HEK293 (cell line): ENCODE results near the gene MTMR1.

Experiments
- CTCF ChIA-PET: fragments of 350-600 bp; formaldehyde crosslinking; extraction: SDS; loops from one replicate; lab custom pipeline; 2021; ENCODE audit warnings: antibody characterized with exemption; lab: Yijun Ruan, JAX
- POLR2A ChIA-PET: fragments of 300-600 bp; formaldehyde crosslinking; extraction: SDS; loops from one replicate; lab custom pipeline; 2020; ENCODE audit warnings: antibody characterized with exemption, inconsistent platforms; lab: Yijun Ruan, JAX
- H3K27ac ChIP-seq: fragments of 200-500 bp; sonication (Bioruptor generic); 2 replicates; pipeline ENCODE4 v1.5.1; 2014; ENCODE audit warnings: low read depth, low read length, control low read depth, inconsistent platforms; ENCODE audit errors: extremely low read depth
- H3K36me3 ChIP-seq, 2 experiments: fragments of 200-500 bp in 1 of 2; sonication (Bioruptor generic) in 1 of 2; 1 replicate in 1 of 2; 2 replicates in 1 of 2; pipeline ENCODE4 v1.5.1; 2014 to 2017; ENCODE audit warnings: inconsistent platforms in 2 of 2, low read length in 2 of 2; ENCODE audit not compliant: control insufficient read depth in 2 of 2, insufficient read depth in 1 of 2
- H3K4me1 ChIP-seq: fragments of 200-500 bp; sonication (Bioruptor generic); 2 replicates; pipeline ENCODE4 v1.5.1; 2014; ENCODE audit warnings: mild to moderate bottlenecking, low read length, inconsistent platforms; ENCODE audit not compliant: control insufficient read depth, insufficient read depth
- H3K4me3 ChIP-seq: 2 replicates; pipeline ENCODE4 v1.5.1; 2011; ENCODE audit warnings: low read depth, mild to moderate bottlenecking, control low read depth, low read length, moderate library complexity
- H3K9me3 ChIP-seq: fragments of 200-500 bp; sonication (Bioruptor generic); 2 replicates; pipeline ENCODE4 v1.5.1; 2014; ENCODE audit warnings: low read depth, low read length, inconsistent platforms; ENCODE audit not compliant: control insufficient read depth, insufficient read depth
- ATF2 ChIP-seq: fragments of 450-650 bp; formaldehyde crosslinking; IDR thresholded peaks from 2 replicates; pipeline ENCODE4 v1.5.1; 2016; ENCODE audit warnings: missing biosample characterization, missing genetic modification characterization, low read depth
- FEZF1 ChIP-seq: fragments of 450-650 bp; formaldehyde crosslinking; IDR thresholded peaks from 2 replicates; pipeline ENCODE4 v1.5.1; 2016; ENCODE audit warnings: missing biosample characterization, missing genetic modification characterization
- GLIS1 ChIP-seq: fragments of 450-650 bp; formaldehyde crosslinking; IDR thresholded peaks from 2 replicates; pipeline ENCODE4 v1.5.1; 2016; ENCODE audit warnings: missing biosample characterization, missing genetic modification characterization
- KLF17 ChIP-seq: fragments of 450-650 bp; formaldehyde crosslinking; IDR thresholded peaks from 2 replicates; pipeline ENCODE4 v1.5.1; 2016; ENCODE audit warnings: missing biosample characterization, missing genetic modification characterization
- MZF1 ChIP-seq: fragments of 450-650 bp; formaldehyde crosslinking; IDR thresholded peaks from 2 replicates; pipeline ENCODE4 v1.5.1; 2017; ENCODE audit warnings: missing biosample characterization, missing genetic modification characterization, borderline replicate concordance
- PRDM4 ChIP-seq: fragments of 450-650 bp; formaldehyde crosslinking; IDR thresholded peaks from 2 replicates; pipeline ENCODE4 v1.5.1; 2017; ENCODE audit warnings: missing biosample characterization, missing genetic modification characterization
- ZBTB7A ChIP-seq: fragments of 450-650 bp; formaldehyde crosslinking; IDR thresholded peaks from 2 replicates; pipeline ENCODE4 v1.5.1; 2016; ENCODE audit warnings: low read depth, missing biosample characterization, missing genetic modification characterization
- ZBTB8A ChIP-seq: fragments of 450-650 bp; formaldehyde crosslinking; IDR thresholded peaks from 2 replicates; pipeline ENCODE4 v1.5.1; 2016; ENCODE audit warnings: missing biosample characterization, missing genetic modification characterization
- ZEB2 ChIP-seq: fragments of 450-650 bp; formaldehyde crosslinking; IDR thresholded peaks from 2 replicates; pipeline ENCODE4 v1.5.1; 2016; ENCODE audit warnings: missing biosample characterization, missing genetic modification characterization
- ZIC2 ChIP-seq: fragments of 450-650 bp; formaldehyde crosslinking; IDR thresholded peaks from 2 replicates; pipeline ENCODE4 v1.5.1; 2016; ENCODE audit warnings: missing biosample characterization, missing genetic modification characterization
- ZNF140 ChIP-seq: fragments of 450-650 bp; formaldehyde crosslinking; IDR thresholded peaks from 2 replicates; pipeline ENCODE4 v1.5.1; 2016; ENCODE audit warnings: missing biosample characterization, missing genetic modification characterization
- ZNF174 ChIP-seq: fragments of 450-650 bp; formaldehyde crosslinking; IDR thresholded peaks from 2 replicates; pipeline ENCODE4 v1.5.0; 2017; ENCODE audit warnings: missing biosample characterization, mild to moderate bottlenecking, missing genetic modification characterization
- ZNF184 ChIP-seq: fragments of 450-650 bp; IDR thresholded peaks from 2 replicates; pipeline ENCODE4 v1.5.1; 2018; ENCODE audit warnings: missing biosample characterization, mild to moderate bottlenecking, missing genetic modification characterization
- ZNF214 ChIP-seq: fragments of 450-650 bp; formaldehyde crosslinking; IDR thresholded peaks from 2 replicates; pipeline ENCODE4 v1.5.1; 2017; ENCODE audit warnings: missing biosample characterization, mild to moderate bottlenecking, missing genetic modification characterization, borderline replicate concordance
- ZNF23 ChIP-seq: fragments of 450-650 bp; formaldehyde crosslinking; IDR thresholded peaks from 2 replicates; pipeline ENCODE4 v1.5.1; 2016; ENCODE audit warnings: missing biosample characterization, missing genetic modification characterization, borderline replicate concordance
- ZNF324 ChIP-seq: fragments of 450-650 bp; formaldehyde crosslinking; IDR thresholded peaks from 2 replicates; pipeline ENCODE4 v1.5.1; 2016; ENCODE audit warnings: missing biosample characterization, missing genetic modification characterization
- ZNF394 ChIP-seq: fragments of 450-650 bp; formaldehyde crosslinking; IDR thresholded peaks from 2 replicates; pipeline ENCODE4 v1.5.1; 2016; ENCODE audit warnings: missing biosample characterization, missing genetic modification characterization, mild to moderate bottlenecking, moderate library complexity, borderline replicate concordance
- ZNF416 ChIP-seq: fragments of 450-650 bp; formaldehyde crosslinking; IDR thresholded peaks from 2 replicates; pipeline ENCODE4 v1.5.1; 2016; ENCODE audit warnings: missing biosample characterization, missing genetic modification characterization
- ZNF449 ChIP-seq: fragments of 450-650 bp; formaldehyde crosslinking; IDR thresholded peaks from 2 replicates; pipeline ENCODE4 v1.5.1; 2017; ENCODE audit warnings: missing biosample characterization, mild to moderate bottlenecking, missing genetic modification characterization, moderate library complexity
- ZNF558 ChIP-seq: fragments of 450-650 bp; formaldehyde crosslinking; IDR thresholded peaks from 2 replicates; pipeline ENCODE4 v1.5.1; 2016; ENCODE audit warnings: missing biosample characterization, missing genetic modification characterization
- ZNF561 ChIP-seq: fragments of 450-650 bp; IDR thresholded peaks from 2 replicates; pipeline ENCODE4 v1.5.1; 2018; ENCODE audit warnings: missing biosample characterization, missing genetic modification characterization, borderline replicate concordance
- ZNF623 ChIP-seq: fragments of 450-650 bp; formaldehyde crosslinking; IDR thresholded peaks from 2 replicates; pipeline ENCODE4 v1.5.1; 2016; ENCODE audit warnings: missing biosample characterization, missing genetic modification characterization
- ZNF624 ChIP-seq: fragments of 450-650 bp; formaldehyde crosslinking; IDR thresholded peaks from 2 replicates; pipeline ENCODE4 v1.5.1; 2017; ENCODE audit warnings: missing biosample characterization, missing genetic modification characterization
- ZNF747 ChIP-seq: fragments of 450-650 bp; formaldehyde crosslinking; IDR thresholded peaks from 2 replicates; pipeline ENCODE4 v1.5.1; 2016; ENCODE audit warnings: missing biosample characterization, missing genetic modification characterization
- ZNF76 ChIP-seq: fragments of 450-650 bp; formaldehyde crosslinking; IDR thresholded peaks from 2 replicates; pipeline ENCODE4; 2016; ENCODE audit warnings: low read depth, missing biosample characterization, missing genetic modification characterization, borderline replicate concordance
- ZNF768 ChIP-seq: fragments of 450-650 bp; formaldehyde crosslinking; IDR thresholded peaks from 2 replicates; pipeline ENCODE4 v1.5.1; 2018; ENCODE audit warnings: missing biosample characterization, mild to moderate bottlenecking, missing genetic modification characterization
- TF ChIP-seq, protein P1 (sequence below): fragments of 450-650 bp; IDR thresholded peaks from 2 replicates; pipeline ENCODE4 v1.5.1; 2018; ENCODE audit warnings: missing biosample characterization, mild to moderate bottlenecking, missing genetic modification characterization

The MTMR1 gene

GRCh38 chrX:150693725-150694574 lies 754 bp downstream of the MTMR1 start (continued):
- no peak for TF ChIP-seq ZNF214 (tag by site-specific recombination)
- no peak for TF ChIP-seq ZNF449

DNA sequence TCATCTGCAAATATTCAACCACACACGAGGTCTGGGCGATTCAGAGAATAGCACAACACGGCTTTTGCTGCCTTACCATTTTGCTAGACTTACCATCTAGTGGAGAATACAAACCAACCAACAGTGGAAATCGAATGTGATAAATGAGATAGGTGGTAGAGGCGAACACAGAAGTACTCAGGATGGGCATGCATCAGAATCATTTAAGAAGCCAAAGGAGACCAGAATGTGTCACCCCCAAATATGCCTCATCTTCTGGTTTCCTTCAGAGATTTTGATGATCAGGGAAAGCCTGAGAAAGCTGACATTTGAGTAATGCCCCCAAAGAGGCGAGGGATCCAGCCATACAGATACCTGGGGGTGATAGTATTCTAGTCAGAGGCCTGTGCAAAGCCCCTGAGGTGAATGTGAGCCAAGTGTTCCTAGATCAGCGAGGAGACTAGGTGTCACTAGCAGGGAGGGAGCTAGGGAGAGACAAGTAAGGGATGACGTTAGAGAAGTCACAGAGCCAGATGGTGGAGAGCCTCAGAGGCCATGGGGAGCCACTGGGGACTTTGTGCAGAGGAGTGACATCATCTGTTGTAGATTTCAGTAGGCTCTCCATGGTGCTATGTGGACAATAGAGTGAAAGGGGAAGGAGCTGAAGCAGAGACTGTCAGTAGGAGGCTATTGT lies 1.7 kb downstream of the MTMR1 start:
- peaks cover 0 to 8% of the 10 kb centered on the region in 2 experiments; a peak in 1 of 3 replicates for H3K36me3 ChIP-seq
- ChIA-PET POLR2A (interaction anchor here (1.4 to 2.1 kb wide), 2 partner anchors 11 to 20 kb away, joined by 4 to 8 read pairs; no protein-coding TSS in a partner anchor), CTCF (interaction anchor here (0.7 to 2.8 kb wide), 2 partner anchors 11 to 188 kb away, joined by 3 to 20 read pairs; no protein-coding TSS in a partner anchor)
- no peaks in the 10 kb centered on the region; the same call in 1 of the 2 replicates for H3K4me1 ChIP-seq
- no peak overlapping the region for H3K4me3 ChIP-seq
- H3K9me3 ChIP-seq, result no peaks in the 10 kb centered on the region
- H3K27ac ChIP-seq, result no peak overlapping the region
- TF ChIP-seq MZF1 (tag by site-specific recombination), result 0 out of 2 replicates have a peak, but pooled peaks have one; percentile 42
- TF ChIP-seq ZNF23, result no peak
- TF ChIP-seq ZNF324 (tag by site-specific recombination), result no peak
- TF ChIP-seq PRDM4 (tag by site-specific recombination), result no peak
- no peak for TF ChIP-seq ZNF184
- TF ChIP-seq, protein P1, sequence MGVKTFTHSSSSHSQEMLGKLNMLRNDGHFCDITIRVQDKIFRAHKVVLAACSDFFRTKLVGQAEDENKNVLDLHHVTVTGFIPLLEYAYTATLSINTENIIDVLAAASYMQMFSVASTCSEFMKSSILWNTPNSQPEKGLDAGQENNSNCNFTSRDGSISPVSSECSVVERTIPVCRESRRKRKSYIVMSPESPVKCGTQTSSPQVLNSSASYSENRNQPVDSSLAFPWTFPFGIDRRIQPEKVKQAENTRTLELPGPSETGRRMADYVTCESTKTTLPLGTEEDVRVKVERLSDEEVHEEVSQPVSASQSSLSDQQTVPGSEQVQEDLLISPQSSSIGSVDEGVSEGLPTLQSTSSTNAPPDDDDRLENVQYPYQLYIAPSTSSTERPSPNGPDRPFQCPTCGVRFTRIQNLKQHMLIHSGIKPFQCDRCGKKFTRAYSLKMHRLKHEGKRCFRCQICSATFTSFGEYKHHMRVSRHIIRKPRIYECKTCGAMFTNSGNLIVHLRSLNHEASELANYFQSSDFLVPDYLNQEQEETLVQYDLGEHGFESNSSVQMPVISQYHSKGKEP, result no peak
- TF ChIP-seq ATF2 (tag by site-specific recombination), result peak; percentile 92
- TF ChIP-seq ZNF747 (tag by site-specific recombination), result no peak
- TF ChIP-seq FEZF1 (tag by site-specific recombination), result no peak
- 0 out of 2 replicates have a peak, but pooled peaks have one; percentile 30 for TF ChIP-seq KLF17
- no peak for TF ChIP-seq ZNF76 (tag by site-specific recombination)
- TF ChIP-seq ZBTB8A (tag by site-specific recombination), result no peak
- TF ChIP-seq ZNF140 (tag by site-specific recombination), result no peak
- TF ChIP-seq ZNF416, result no peak
- TF ChIP-seq ZEB2 (tag by site-specific recombination), result peak; percentile 44; the same call in 1 of the 2 replicates
- peak; percentile 64 for TF ChIP-seq ZIC2
- TF ChIP-seq ZNF561 (tag by site-specific recombination), result no peak
- peak; percentile 49 for TF ChIP-seq GLIS1 (tag by site-specific recombination)
- no peak for TF ChIP-seq ZNF768 (tag by site-specific recombination)
- TF ChIP-seq ZNF623 (tag by site-specific recombination), result peak; percentile 80
- TF ChIP-seq ZNF624 (tag by site-specific recombination), result no peak
- TF ChIP-seq ZNF174 (tag by site-specific recombination), result no peak
- TF ChIP-seq ZBTB7A (tag by site-specific recombination), result no peak
- TF ChIP-seq ZNF394, result peak; percentile 30; the same call in 1 of the 2 replicates
- no peak for TF ChIP-seq ZNF558 (tag by site-specific recombination)
